ENCODE measurements around the gene RIPOR1.
A peak's percentile ranks its signal among the peaks of the same experiment; 100 is the strongest.

The RIPOR1 gene

DNA sequence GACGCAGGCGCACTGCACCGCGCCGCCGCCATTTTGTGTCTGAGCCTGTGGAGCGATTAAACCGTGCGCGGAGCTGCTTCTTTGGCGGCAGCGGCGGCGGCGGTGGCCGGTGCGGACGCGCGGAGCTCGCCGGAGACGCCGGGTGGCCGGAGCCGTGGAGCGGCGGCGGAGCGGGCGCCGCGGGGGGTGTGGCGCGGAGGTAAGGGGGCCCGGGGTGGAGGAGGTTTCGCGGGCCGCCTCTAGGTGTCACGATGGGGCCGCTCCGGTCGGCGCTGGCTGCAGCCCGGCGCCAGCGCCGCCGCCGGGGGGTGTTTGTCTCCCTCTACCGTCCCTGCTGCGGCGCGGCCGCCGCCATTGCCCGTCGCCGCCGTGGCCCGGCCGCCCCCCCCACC, 33.9 kb downstream of the RIPOR1 start, which contains the start of gene CTCF:
CTCF (plus strand) TSS at position 1 of the 392 bp plus-strand sequence. CDS start 48,307 bp downstream, outside the sequence.
- H3K9me3 ChIP-seq (ENCODE audit: insufficient read depth, low read depth, low read length) = no peaks in the 10 kb centered on the region
- no peaks in the 10 kb centered on the region for H3K36me3 ChIP-seq (ENCODE audit: insufficient read depth, low read length)
- peaks cover 88% of the 10 kb centered on the region for H3K79me2 ChIP-seq (ENCODE audit: insufficient read depth, low read length)
- peak within 1 kb of the TSS; percentile 89 for H3K4me2 ChIP-seq (ENCODE audit: low read depth, low read length, poor library complexity, severe bottlenecking)
- H3K9me2 ChIP-seq (replicated peaks; ENCODE audit: low read depth, low read length) = no peaks in the 10 kb centered on the region
- H3F3A ChIP-seq (ENCODE audit: low read depth) = 0 out of 2 replicates have a peak, but pooled peaks cover 8% of the 10 kb centered on the region
- peaks cover 42% of the 10 kb centered on the region for H4K20me1 ChIP-seq (ENCODE audit: insufficient read depth, low read length, poor library complexity, severe bottlenecking)
- peak within 1 kb of the TSS; percentile 84 for H2AFZ ChIP-seq (ENCODE audit: low read length)
- H3K9ac ChIP-seq (ENCODE audit: low read depth, low read length, poor library complexity, severe bottlenecking) = peak within 1 kb of the TSS; percentile 98
- H3K27me3 ChIP-seq (ENCODE audit: insufficient read depth, low read length, poor library complexity, severe bottlenecking) = peaks cover 8% of the 10 kb centered on the region
- no peak for TF ChIP-seq EZH2phosphoT487 (IDR thresholded peaks at IDR 0.05; ENCODE audit: borderline replicate concordance)
- TF ChIP-seq, protein P1, sequence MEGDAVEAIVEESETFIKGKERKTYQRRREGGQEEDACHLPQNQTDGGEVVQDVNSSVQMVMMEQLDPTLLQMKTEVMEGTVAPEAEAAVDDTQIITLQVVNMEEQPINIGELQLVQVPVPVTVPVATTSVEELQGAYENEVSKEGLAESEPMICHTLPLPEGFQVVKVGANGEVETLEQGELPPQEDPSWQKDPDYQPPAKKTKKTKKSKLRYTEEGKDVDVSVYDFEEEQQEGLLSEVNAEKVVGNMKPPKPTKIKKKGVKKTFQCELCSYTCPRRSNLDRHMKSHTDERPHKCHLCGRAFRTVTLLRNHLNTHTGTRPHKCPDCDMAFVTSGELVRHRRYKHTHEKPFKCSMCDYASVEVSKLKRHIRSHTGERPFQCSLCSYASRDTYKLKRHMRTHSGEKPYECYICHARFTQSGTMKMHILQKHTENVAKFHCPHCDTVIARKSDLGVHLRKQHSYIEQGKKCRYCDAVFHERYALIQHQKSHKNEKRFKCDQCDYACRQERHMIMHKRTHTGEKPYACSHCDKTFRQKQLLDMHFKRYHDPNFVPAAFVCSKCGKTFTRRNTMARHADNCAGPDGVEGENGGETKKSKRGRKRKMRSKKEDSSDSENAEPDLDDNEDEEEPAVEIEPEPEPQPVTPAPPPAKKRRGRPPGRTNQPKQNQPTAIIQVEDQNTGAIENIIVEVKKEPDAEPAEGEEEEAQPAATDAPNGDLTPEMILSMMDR (conservative IDR thresholded peaks at IDR 0.05; ENCODE audit: low read length) = peak; percentile 39; the same call in 1 of the 2 replicates
- H3K4me3 ChIP-seq (ENCODE audit: low read length, poor library complexity, severe bottlenecking) = peak within 1 kb of the TSS; percentile 92
- H3K4me1 ChIP-seq (ENCODE audit: insufficient read depth, low read length, poor library complexity, severe bottlenecking) = peaks cover 36% of the 10 kb centered on the region

DNA sequence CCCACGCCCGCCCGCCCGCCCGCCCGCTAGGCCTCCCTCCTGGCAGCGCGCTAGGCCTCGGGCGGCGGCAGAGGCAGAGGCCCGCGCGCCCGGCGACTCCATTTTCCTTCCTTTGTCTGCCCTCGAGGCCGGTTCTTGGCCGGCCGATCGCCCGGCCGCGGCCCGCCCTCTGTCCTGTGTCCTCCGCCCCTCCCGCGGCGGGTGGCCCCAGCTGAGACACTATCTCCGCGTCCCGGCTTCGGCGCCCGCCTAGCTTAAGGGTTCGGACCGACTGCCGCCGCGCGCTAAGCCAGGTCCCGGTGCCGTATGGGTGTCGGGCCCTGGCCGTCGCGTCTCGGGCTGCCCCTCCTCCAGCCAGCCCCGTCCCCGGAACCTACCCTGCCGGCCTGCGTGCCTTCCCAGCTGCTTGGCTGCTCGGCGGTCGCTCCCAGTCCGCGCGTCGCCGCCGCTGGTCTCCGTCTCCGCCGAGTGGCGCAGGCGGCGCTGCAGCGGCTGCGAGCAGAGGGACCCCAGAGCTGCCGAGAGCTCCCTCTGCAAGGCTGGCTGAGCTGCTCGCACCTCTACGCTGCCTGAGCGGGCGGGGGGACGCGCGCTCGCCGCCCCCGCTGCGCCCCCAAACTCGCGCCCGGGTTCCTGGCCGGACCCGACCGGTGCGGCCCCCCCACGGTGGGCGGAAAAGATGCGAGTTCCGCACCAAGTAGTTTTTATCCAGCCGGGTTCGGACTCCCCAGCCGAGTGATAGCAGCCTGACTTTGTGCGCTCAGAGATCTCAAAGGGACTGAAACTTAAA, 34.5 kb downstream of the RIPOR1 start:
- Histone ChIP-seq H3K36me3 (ENCODE audit: insufficient read depth, low read length) (no peaks in the 10 kb centered on the region), H3K4me1 (ENCODE audit: insufficient read depth, low read length, poor library complexity, severe bottlenecking) (peaks cover 35% of the 10 kb centered on the region), H3K4me3 (ENCODE audit: low read length, poor library complexity, severe bottlenecking) (peak overlapping the region; percentile 92), H3K4me2 (ENCODE audit: low read depth, low read length, poor library complexity, severe bottlenecking) (peak overlapping the region; percentile 86), H2AFZ (ENCODE audit: low read length) (peak overlapping the region; percentile 84), H3K9me3 (ENCODE audit: insufficient read depth, low read depth, low read length) (no peaks in the 10 kb centered on the region), H3K9ac (ENCODE audit: low read depth, low read length, poor library complexity, severe bottlenecking) (peak overlapping the region; percentile 91), H4K20me1 (ENCODE audit: insufficient read depth, low read length, poor library complexity, severe bottlenecking) (peaks cover 48% of the 10 kb centered on the region), H3K9me2 (replicated peaks; ENCODE audit: low read depth, low read length) (no peaks in the 10 kb centered on the region), H3F3A (ENCODE audit: low read depth) (0 out of 2 replicates have a peak, but pooled peaks cover 8% of the 10 kb centered on the region), H3K27me3 (ENCODE audit: insufficient read depth, low read length, poor library complexity, severe bottlenecking) (peaks cover 8% of the 10 kb centered on the region), H3K79me2 (ENCODE audit: insufficient read depth, low read length) (peaks cover 88% of the 10 kb centered on the region)
- no peak for TF ChIP-seq EZH2phosphoT487 (IDR thresholded peaks at IDR 0.05; ENCODE audit: borderline replicate concordance)
- TF ChIP-seq, protein P1 (conservative IDR thresholded peaks at IDR 0.05; ENCODE audit: low read length) = peak; percentile 39

- Histone ChIP-seq H3K27me3 (ENCODE audit: insufficient read depth, low read length, poor library complexity, severe bottlenecking) (peaks cover 8% of the 10 kb centered on the region), H2AFZ (ENCODE audit: low read length) (no peak overlapping the region), H3K79me2 (ENCODE audit: insufficient read depth, low read length) (peaks cover 89% of the 10 kb centered on the region), H3F3A (ENCODE audit: low read depth) (0 out of 2 replicates have a peak, but pooled peaks cover 8% of the 10 kb centered on the region), H3K9me2 (replicated peaks; ENCODE audit: low read depth, low read length) (no peaks in the 10 kb centered on the region), H3K9ac (ENCODE audit: low read depth, low read length, poor library complexity, severe bottlenecking) (peak overlapping the region; percentile 91), H4K20me1 (ENCODE audit: insufficient read depth, low read length, poor library complexity, severe bottlenecking) (peaks cover 56% of the 10 kb centered on the region), H3K4me1 (ENCODE audit: insufficient read depth, low read length, poor library complexity, severe bottlenecking) (peaks cover 35% of the 10 kb centered on the region), H3K4me3 (ENCODE audit: low read length, poor library complexity, severe bottlenecking) (peak overlapping the region; percentile 92), H3K4me2 (ENCODE audit: low read depth, low read length, poor library complexity, severe bottlenecking) (peak overlapping the region; percentile 86), H3K9me3 (ENCODE audit: insufficient read depth, low read depth, low read length) (no peaks in the 10 kb centered on the region), H3K36me3 (ENCODE audit: insufficient read depth, low read length) (no peaks in the 10 kb centered on the region)
- no peak for TF ChIP-seq EZH2phosphoT487 (IDR thresholded peaks at IDR 0.05; ENCODE audit: borderline replicate concordance)
- TF ChIP-seq, protein P1 (conservative IDR thresholded peaks at IDR 0.05; ENCODE audit: low read length) = no peak
Measured at GRCh38 chr16:67563708-67564468, 35.3 kb downstream of the RIPOR1 start.
